Smooth muscle cell (in vitro differentiated cells): ENCODE results near the gene CREB5. TPM values are rescaled to one million over a fixed set of nuclear protein-coding genes. Genes with fewer than 3 reads are reported as not detected.

Source experiments
- DNase-seq: peaks from one replicate; lab custom pipeline; 2025; ENCODE audit not compliant: unreplicated experiment; lab: John Stamatoyannopoulos, UW
- H2AFZ ChIP-seq: fragments of 200-600 bp; sonication (generic); 2 replicates; pipeline ENCODE4 v1.6.0; 2016; ENCODE audit warnings: antibody characterized with exemption, low read depth, mild to moderate bottlenecking
- H3F3A ChIP-seq: fragments of 200-600 bp; sonication (generic); 2 replicates; pipeline ENCODE4 v1.6.0; 2017; ENCODE audit warnings: antibody characterized with exemption, low read depth
- H3K27ac ChIP-seq: fragments of 200-600 bp; sonication (generic); 2 replicates; pipeline ENCODE4 v1.5.1; 2016; ENCODE audit warnings: low read depth, mild to moderate bottlenecking
- H3K27me3 ChIP-seq: fragments of 200-600 bp; sonication (generic); 2 replicates; pipeline ENCODE4 v1.6.1; 2016; ENCODE audit warnings: low read depth, mild to moderate bottlenecking
- H3K36me3 ChIP-seq: fragments of 200-600 bp; sonication (generic); 2 replicates; pipeline ENCODE4 v1.5.1; 2016; ENCODE audit warnings: low read depth
- H3K4me1 ChIP-seq: fragments of 200-600 bp; sonication (generic); 2 replicates; pipeline ENCODE4 v1.5.1; 2016; ENCODE audit warnings: low read depth
- H3K4me2 ChIP-seq: fragments of 200-600 bp; sonication (generic); 2 replicates; pipeline ENCODE4 v1.6.0; 2016; ENCODE audit warnings: mild to moderate bottlenecking
- H3K4me3 ChIP-seq: fragments of 200-600 bp; sonication (generic); 2 replicates; pipeline ENCODE4 v1.5.1; 2016; ENCODE audit warnings: mild to moderate bottlenecking
- H3K79me2 ChIP-seq: fragments of 200-600 bp; sonication (generic); 2 replicates; pipeline ENCODE4 v1.6.0; 2016; ENCODE audit warnings: low read depth, mild to moderate bottlenecking
- H3K9ac ChIP-seq: fragments of 200-600 bp; sonication (generic); 2 replicates; pipeline ENCODE4 v1.6.0; 2016; ENCODE audit warnings: low read depth
- H3K9me3 ChIP-seq: fragments of 200-600 bp; sonication (generic); replicated peaks from 2 replicates; pipeline ENCODE4 v1.5.1; 2016; ENCODE audit warnings: low read depth
- H4K20me1 ChIP-seq: fragments of 200-600 bp; sonication (generic); 2 replicates; pipeline ENCODE4 v1.6.0; 2016; ENCODE audit warnings: low read depth
- CTCF ChIP-seq: fragments of 200-600 bp; sonication (generic); IDR thresholded peaks from 2 replicates; pipeline ENCODE4 v1.5.1; 2017; ENCODE audit warnings: borderline replicate concordance, mild to moderate bottlenecking, antibody characterized with exemption; ENCODE audit not compliant: insufficient read depth, poor library complexity, severe bottlenecking
- WGBS: methylation state at CpG from one replicate; pipeline ENCODE4 v1.1.7; 2016; ENCODE audit warnings: low lambda C conversion rate; 5-methylcytosine and 5-hydroxymethylcytosine counted together
- polyA plus RNA-seq: library from polyadenylated mRNA; unstranded; fragments of >200 nt; fragmentation: Nextera tagmentation; extraction: Ambion mirVana; gene quantifications from 2 replicates; pipeline ENCODE4 v1.2.1, GENCODE V29; 2016
- total RNA-seq: library from RNA; depleted of rRNA; stranded (reverse); fragments of >200 nt; gene quantifications from 2 replicates; pipeline ENCODE4 v1.2.3, GENCODE V29; 2014

The CREB5 gene
- total and polyA plus RNA-seq, 2 experiments from 2014 or later, result 6.2 to 18.2 TPM

- H3K36me3 ChIP-seq, result no peaks in the 10 kb centered on the region
- no peak overlapping the region for H3K4me3 ChIP-seq
- 98% methylated on average over 3 of the region's 3 CpGs for WGBS
- H3K9ac ChIP-seq, result no peak overlapping the region
- no peak for TF ChIP-seq CTCF
- H3K79me2 ChIP-seq, result no peaks in the 10 kb centered on the region
- peaks cover 25% of the 10 kb centered on the region for H3K4me1 ChIP-seq
- H3K27me3 ChIP-seq, result no peaks in the 10 kb centered on the region
- H2AFZ ChIP-seq, result no peak overlapping the region
- H3F3A ChIP-seq, result no peaks in the 10 kb centered on the region
- no peaks in the 10 kb centered on the region for H4K20me1 ChIP-seq
- no peaks in the 10 kb centered on the region for H3K9me3 ChIP-seq
- H3K27ac ChIP-seq, result no peak overlapping the region
- H3K4me2 ChIP-seq, result no peak overlapping the region
- DNase-seq, result no peak
Measured at GRCh38 chr7:28725045-28725642, 312.8 kb downstream of the CREB5 start.

- Histone ChIP-seq H3K9me3 (no peaks in the 10 kb centered on the region), H4K20me1 (no peaks in the 10 kb centered on the region), H3K9ac (no peak overlapping the region), H3K4me3 (no peak overlapping the region), H3K27ac (no peak overlapping the region), H3K36me3 (no peaks in the 10 kb centered on the region), H3F3A (no peaks in the 10 kb centered on the region), H3K79me2 (no peaks in the 10 kb centered on the region), H3K4me2 (no peak overlapping the region), H3K27me3 (no peaks in the 10 kb centered on the region), H3K4me1 (peaks cover 25% of the 10 kb centered on the region), H2AFZ (no peak overlapping the region)
- TF ChIP-seq CTCF, result no peak
- 74% methylated on average over 2 of the region's 2 CpGs for WGBS
- no peak for DNase-seq
Measured at GRCh38 chr7:28725911-28726310, 313.6 kb downstream of the CREB5 start.

- no peaks in the 10 kb centered on the region for H3F3A ChIP-seq
- no peaks in the 10 kb centered on the region for H4K20me1 ChIP-seq
- no peak overlapping the region for H3K4me3 ChIP-seq
- no peaks in the 10 kb centered on the region for H3K9me3 ChIP-seq
- H3K79me2 ChIP-seq, result no peaks in the 10 kb centered on the region
- no peak overlapping the region for H2AFZ ChIP-seq
- no peak for DNase-seq
- no peak for TF ChIP-seq CTCF
- 64% methylated on average over 1 of the region's 1 CpG for WGBS
- H3K27ac ChIP-seq, result no peak overlapping the region
- H3K9ac ChIP-seq, result no peak overlapping the region
- H3K4me1 ChIP-seq, result peaks cover 25% of the 10 kb centered on the region
- no peak overlapping the region for H3K4me2 ChIP-seq
- H3K36me3 ChIP-seq, result no peaks in the 10 kb centered on the region
- no peaks in the 10 kb centered on the region for H3K27me3 ChIP-seq
Measured at GRCh38 chr7:28726555-28726954, 314.2 kb downstream of the CREB5 start.

GRCh38 chr7:28729281-28729680, 317.0 kb downstream of the CREB5 start:
- Histone ChIP-seq H2AFZ (no peak overlapping the region), H3K9me3 (no peaks in the 10 kb centered on the region), H3K4me1 (peaks cover 17% of the 10 kb centered on the region), H3K9ac (no peak overlapping the region), H4K20me1 (no peaks in the 10 kb centered on the region), H3K27me3 (no peaks in the 10 kb centered on the region), H3K79me2 (no peaks in the 10 kb centered on the region), H3F3A (no peaks in the 10 kb centered on the region), H3K4me3 (no peak overlapping the region), H3K4me2 (no peak overlapping the region), H3K27ac (no peak overlapping the region), H3K36me3 (no peaks in the 10 kb centered on the region)
- TF ChIP-seq CTCF, result no peak
- WGBS, result 68% methylated on average over 8 of the region's 8 CpGs
- DNase-seq, result no peak
